ENCODE results near the gene KRT7. TPM values are rescaled to one million over a fixed set of nuclear protein-coding genes. Genes with fewer than 3 reads are reported as not detected.

Gene KRT7
- polyA plus RNA-seq, 1 experiment: 659 TPM

DNA sequence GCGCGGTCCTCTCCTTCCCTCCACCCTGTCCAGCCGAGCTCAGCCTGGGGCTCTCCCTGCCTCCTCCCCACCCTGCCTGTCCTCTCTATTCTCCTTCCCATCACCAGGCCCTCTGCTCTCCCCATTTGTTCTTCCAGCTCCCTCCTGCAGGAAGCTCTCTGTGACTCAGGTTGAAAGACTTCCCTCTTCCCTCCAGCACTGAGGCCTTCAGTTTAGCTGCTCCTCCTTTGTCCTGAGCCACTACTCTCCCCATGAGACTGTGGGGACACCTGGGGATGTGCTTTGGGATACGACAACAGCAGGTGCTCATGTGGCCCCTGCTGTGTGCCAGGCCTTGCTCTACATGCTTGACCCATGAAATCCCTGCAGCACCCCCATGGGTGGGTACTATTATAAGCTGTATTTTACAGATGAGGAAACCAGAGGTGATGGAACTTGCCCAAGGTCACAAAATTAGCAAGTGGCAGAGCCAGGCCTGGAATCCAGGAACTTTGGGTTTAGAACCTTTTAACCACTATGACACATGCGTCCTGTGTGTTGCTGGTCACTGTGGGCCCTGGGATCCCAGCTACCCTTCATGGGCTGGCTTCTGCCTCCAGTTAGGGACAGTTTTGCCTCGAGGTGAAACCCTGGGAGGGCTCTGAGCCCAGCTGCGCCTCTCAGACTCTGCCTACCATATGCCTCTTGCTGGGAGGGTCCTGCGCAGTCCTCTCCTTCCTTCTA lies 46.8 kb upstream of the KRT7 start:
- POLR2A ChIA-PET: interaction anchor here (0.7 kb wide), 1 partner anchor 72 kb away, joined by 3 read pairs; no protein-coding TSS in a partner anchor
- CTCF ChIA-PET: interaction anchor here (0.9 to 2.6 kb wide), 6 partner anchors 9 to 699 kb away, joined by 3 to 8 read pairs (median 4); no protein-coding TSS in a partner anchor
- Histone ChIP-seq H3K4me3 (ENCODE audit: low read depth, low read length) (no peak overlapping the region), H3K27me3 (ENCODE audit: control insufficient read depth, insufficient read depth, low read length) (no peaks in the 10 kb centered on the region), H3K36me3 (ENCODE audit: control insufficient read depth, insufficient read depth, low read length) (no peaks in the 10 kb centered on the region)
- no peak for TF ChIP-seq CTCF (IDR thresholded peaks at IDR 0.05; ENCODE audit: insufficient read depth, low read depth, low read length)
- no peak for DNase-seq (ENCODE audit: low read depth)

GRCh38 chr12:52187206-52187605 lies 45.8 kb upstream of the KRT7 start:
- no peak overlapping the region for H3K4me3 ChIP-seq (ENCODE audit: low read depth, low read length)
- H3K27me3 ChIP-seq (ENCODE audit: control insufficient read depth, insufficient read depth, low read length): no peaks in the 10 kb centered on the region
- H3K36me3 ChIP-seq (ENCODE audit: control insufficient read depth, insufficient read depth, low read length): no peaks in the 10 kb centered on the region
- POLR2A ChIA-PET: no interaction called here
- no peak for TF ChIP-seq CTCF (IDR thresholded peaks at IDR 0.05; ENCODE audit: insufficient read depth, low read depth, low read length)
- CTCF ChIA-PET: interaction anchor here (1.3 to 2.6 kb wide), 3 partner anchors 10 to 698 kb away, joined by 4 to 8 read pairs (median 5); no protein-coding TSS in a partner anchor
- no peak for DNase-seq (ENCODE audit: low read depth)

DNA sequence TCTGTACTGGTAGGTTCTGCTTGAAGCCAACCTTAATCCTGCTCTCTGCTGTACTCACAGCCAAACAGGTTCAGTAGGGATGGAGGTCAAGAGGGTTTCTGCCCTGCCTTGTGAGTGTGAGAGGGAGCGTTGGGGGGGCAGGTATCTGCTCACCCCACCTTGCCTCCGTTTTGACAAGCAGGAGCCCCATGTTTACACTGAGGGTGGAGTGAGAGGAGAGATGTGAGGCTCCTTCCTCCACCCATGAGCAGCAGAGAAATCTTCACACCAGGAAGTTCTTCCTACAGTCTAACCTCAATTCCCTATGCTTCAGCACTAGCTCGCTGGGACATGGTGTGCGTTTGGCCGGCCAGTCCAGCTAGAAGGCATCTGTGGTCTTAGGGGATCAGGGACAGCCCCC lies 45.4 kb upstream of the KRT7 start:
- Histone ChIP-seq H3K36me3 (ENCODE audit: control insufficient read depth, insufficient read depth, low read length) (no peaks in the 10 kb centered on the region), H3K4me3 (ENCODE audit: low read depth, low read length) (no peak overlapping the region), H3K27me3 (ENCODE audit: control insufficient read depth, insufficient read depth, low read length) (no peaks in the 10 kb centered on the region)
- CTCF ChIA-PET: interaction anchor here (1.8 kb wide), 1 partner anchor 32 kb away, joined by 4 read pairs; no protein-coding TSS in a partner anchor
- POLR2A ChIA-PET: no interaction called here
- no peak for DNase-seq (ENCODE audit: low read depth)
- TF ChIP-seq CTCF (IDR thresholded peaks at IDR 0.05; ENCODE audit: insufficient read depth, low read depth, low read length): no peak

- TF ChIP-seq CTCF (IDR thresholded peaks at IDR 0.05; ENCODE audit: insufficient read depth, low read depth, low read length): no peak
- ChIA-PET POLR2A (no interaction called here), CTCF (interaction anchor here (1.5 to 7.9 kb wide), 3 partner anchors 24 to 34 kb away, joined by 4 to 45 read pairs (median 12); no protein-coding TSS in a partner anchor)
- no peak for DNase-seq (ENCODE audit: low read depth)
- H3K36me3 ChIP-seq (ENCODE audit: control insufficient read depth, insufficient read depth, low read length): no peaks in the 10 kb centered on the region
- H3K4me3 ChIP-seq (ENCODE audit: low read depth, low read length): no peak overlapping the region
- no peaks in the 10 kb centered on the region for H3K27me3 ChIP-seq (ENCODE audit: control insufficient read depth, insufficient read depth, low read length)
These were observed 44.4 kb upstream of the KRT7 start for GRCh38 chr12:52188658-52189057.

DNA sequence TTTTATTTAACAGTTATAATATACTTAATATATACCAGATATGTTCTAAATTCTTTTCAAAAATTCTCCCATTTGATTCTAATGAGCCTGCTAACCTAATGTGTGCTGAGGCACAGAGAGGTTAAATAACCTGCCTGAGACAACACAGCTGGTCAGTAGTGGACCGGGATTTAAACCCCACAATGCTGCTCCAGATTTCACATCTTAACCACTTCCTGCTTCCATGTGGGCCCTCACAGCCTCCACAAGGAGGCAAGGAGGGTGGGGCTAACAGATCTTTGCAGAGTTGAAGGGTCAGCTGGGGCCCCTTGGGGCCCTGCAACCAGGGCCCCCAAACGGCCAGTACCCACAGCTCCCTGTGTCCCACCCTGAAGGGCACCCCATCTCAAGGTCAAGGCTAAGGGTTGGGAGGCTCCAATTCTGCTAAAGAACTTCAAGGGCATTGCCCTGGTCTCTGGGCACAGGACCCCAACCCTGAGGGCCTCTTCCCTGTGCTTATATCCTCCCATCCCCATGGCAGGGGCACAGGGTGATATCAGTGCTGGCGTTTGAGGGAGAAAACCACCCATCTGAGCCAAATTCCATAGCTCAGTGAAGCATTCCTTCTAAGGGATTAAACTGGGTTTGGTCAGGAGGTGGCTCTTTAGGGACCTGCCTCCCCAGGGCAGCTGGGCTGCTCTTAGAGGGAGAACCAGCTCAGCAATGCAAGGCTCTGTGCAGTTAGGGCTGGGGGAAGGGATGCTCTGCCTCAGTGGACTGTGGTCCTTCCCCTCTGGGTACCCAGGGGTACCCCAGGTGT lies 43.5 kb upstream of the KRT7 start:
- no peak for DNase-seq (ENCODE audit: low read depth)

More for the DNA sequence above, 43.5 kb upstream of the KRT7 start:
- Histone ChIP-seq H3K27me3 (ENCODE audit: control insufficient read depth, insufficient read depth, low read length) (no peaks in the 10 kb centered on the region), H3K4me3 (ENCODE audit: low read depth, low read length) (no peak overlapping the region), H3K36me3 (ENCODE audit: control insufficient read depth, insufficient read depth, low read length) (no peaks in the 10 kb centered on the region)
- ChIA-PET POLR2A (interaction anchor here (0.6 kb wide), 1 partner anchor 93 kb away, joined by 11 read pairs; no protein-coding TSS in a partner anchor), CTCF (interaction anchor here (0.6 to 7.9 kb wide), 7 partner anchors 12 to 91 kb away, joined by 3 to 45 read pairs (median 4); no protein-coding TSS in a partner anchor)
- no peak for TF ChIP-seq CTCF (IDR thresholded peaks at IDR 0.05; ENCODE audit: insufficient read depth, low read depth, low read length)

All from BJ (cell line).